ENCODE measurements around the gene MPP1. TPM values are rescaled to one million over a fixed set of nuclear protein-coding genes. Genes with fewer than 3 reads are reported as not detected.
A peak's percentile ranks its signal among the peaks of the same experiment; 100 is the strongest.

MPP1 gene
- total RNA-seq, 1 experiment from 2014 or later: 89.3 TPM

- in situ Hi-C loops (cut with HindIII; ENCODE audit: low pct_unique_long_range_greater_than_20kb, low sequenced_read_pairs): no loop called here
- TF ChIP-seq TCF7L2 (IDR thresholded peaks at IDR 0.05; ENCODE audit: low read depth, low read length) (no peak), POLR2AphosphoS5 (IDR thresholded peaks at IDR 0.05; ENCODE audit: low read depth, low read length) (no peak), CTCF (IDR thresholded peaks at IDR 0.05) (no peak), SIN3A (IDR thresholded peaks at IDR 0.05; ENCODE audit: borderline replicate concordance, insufficient read depth, low read depth, low read length) (no peak)
- TF ChIP-seq, protein P1, sequence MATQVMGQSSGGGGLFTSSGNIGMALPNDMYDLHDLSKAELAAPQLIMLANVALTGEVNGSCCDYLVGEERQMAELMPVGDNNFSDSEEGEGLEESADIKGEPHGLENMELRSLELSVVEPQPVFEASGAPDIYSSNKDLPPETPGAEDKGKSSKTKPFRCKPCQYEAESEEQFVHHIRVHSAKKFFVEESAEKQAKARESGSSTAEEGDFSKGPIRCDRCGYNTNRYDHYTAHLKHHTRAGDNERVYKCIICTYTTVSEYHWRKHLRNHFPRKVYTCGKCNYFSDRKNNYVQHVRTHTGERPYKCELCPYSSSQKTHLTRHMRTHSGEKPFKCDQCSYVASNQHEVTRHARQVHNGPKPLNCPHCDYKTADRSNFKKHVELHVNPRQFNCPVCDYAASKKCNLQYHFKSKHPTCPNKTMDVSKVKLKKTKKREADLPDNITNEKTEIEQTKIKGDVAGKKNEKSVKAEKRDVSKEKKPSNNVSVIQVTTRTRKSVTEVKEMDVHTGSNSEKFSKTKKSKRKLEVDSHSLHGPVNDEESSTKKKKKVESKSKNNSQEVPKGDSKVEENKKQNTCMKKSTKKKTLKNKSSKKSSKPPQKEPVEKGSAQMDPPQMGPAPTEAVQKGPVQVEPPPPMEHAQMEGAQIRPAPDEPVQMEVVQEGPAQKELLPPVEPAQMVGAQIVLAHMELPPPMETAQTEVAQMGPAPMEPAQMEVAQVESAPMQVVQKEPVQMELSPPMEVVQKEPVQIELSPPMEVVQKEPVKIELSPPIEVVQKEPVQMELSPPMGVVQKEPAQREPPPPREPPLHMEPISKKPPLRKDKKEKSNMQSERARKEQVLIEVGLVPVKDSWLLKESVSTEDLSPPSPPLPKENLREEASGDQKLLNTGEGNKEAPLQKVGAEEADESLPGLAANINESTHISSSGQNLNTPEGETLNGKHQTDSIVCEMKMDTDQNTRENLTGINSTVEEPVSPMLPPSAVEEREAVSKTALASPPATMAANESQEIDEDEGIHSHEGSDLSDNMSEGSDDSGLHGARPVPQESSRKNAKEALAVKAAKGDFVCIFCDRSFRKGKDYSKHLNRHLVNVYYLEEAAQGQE (IDR thresholded peaks at IDR 0.05; ENCODE audit: insufficient read depth in 1 of 2, low read depth in 2 of 2, low read length in 1 of 2): no peak
- POLR2A ChIA-PET: no interaction called here
- CTCF ChIA-PET: interaction anchor here (0.7 kb wide), 1 partner anchor 23 kb away, joined by 4 read pairs; no protein-coding TSS in a partner anchor
- BruUV-seq (replicated peaks): no TSS peak
- H3K27me3 ChIP-seq (ENCODE audit: control insufficient read depth, insufficient read depth, low read length): no peaks in the 10 kb centered on the region
- H3K9me3 ChIP-seq (ENCODE audit: control insufficient read depth, insufficient read depth, low read depth, low read length): no peaks in the 10 kb centered on the region
- DNase-seq (ENCODE audit: low read depth, low spot score) (no peak), ATAC-seq (no peak; the same call in 1 of the 2 replicates)
- intact Hi-C loops (cut with micrococcal nuclease; ENCODE audit: unreplicated experiment): no loop called here
- peaks cover 6% of the 10 kb centered on the region; the same call in 1 of the 2 replicates for H3K36me3 ChIP-seq (ENCODE audit: control insufficient read depth, insufficient read depth, low read length)
- H3K4me3 ChIP-seq (ENCODE audit: low read depth in 2 of 2, low read length in 2 of 2): no peak overlapping the region
- peaks cover 24% of the 10 kb centered on the region for H3K4me1 ChIP-seq (ENCODE audit: control insufficient read depth, insufficient read depth, low read length)
- H3K27ac ChIP-seq (ENCODE audit: low read length): no peak overlapping the region
Measured at GRCh38 chrX:154780968-154781367, 24.3 kb downstream of the MPP1 start.

- peaks cover 15% of the 10 kb centered on the region; the same call in 1 of the 2 replicates for H3K36me3 ChIP-seq (ENCODE audit: control insufficient read depth, insufficient read depth, low read length)
- in situ Hi-C loops (cut with HindIII; ENCODE audit: low pct_unique_long_range_greater_than_20kb, low sequenced_read_pairs) (no loop called here), intact Hi-C loops (cut with micrococcal nuclease; ENCODE audit: unreplicated experiment) (no loop called here)
- CTCF ChIA-PET: no interaction called here
- peak overlapping the region; percentile 51 for H3K27ac ChIP-seq (ENCODE audit: low read length)
- H3K9me3 ChIP-seq (ENCODE audit: control insufficient read depth, insufficient read depth, low read depth, low read length): no peaks in the 10 kb centered on the region
- ATAC-seq: peak; percentile 43
- no peak for DNase-seq (ENCODE audit: low read depth, low spot score)
- no peaks in the 10 kb centered on the region for H3K27me3 ChIP-seq (ENCODE audit: control insufficient read depth, insufficient read depth, low read length)
- peaks cover 26% of the 10 kb centered on the region for H3K4me1 ChIP-seq (ENCODE audit: control insufficient read depth, insufficient read depth, low read length)
- POLR2A ChIA-PET: no interaction called here
- no TSS peak for BruUV-seq (replicated peaks)
- H3K4me3 ChIP-seq (ENCODE audit: low read depth in 2 of 2, low read length in 2 of 2): no peak overlapping the region
- TF ChIP-seq TCF7L2 (IDR thresholded peaks at IDR 0.05; ENCODE audit: low read depth, low read length): no peak
- TF ChIP-seq CTCF (IDR thresholded peaks at IDR 0.05): no peak
- no peak for TF ChIP-seq SIN3A (IDR thresholded peaks at IDR 0.05; ENCODE audit: borderline replicate concordance, insufficient read depth, low read depth, low read length)
- TF ChIP-seq, protein P1 (IDR thresholded peaks at IDR 0.05; ENCODE audit: insufficient read depth in 1 of 2, low read depth in 2 of 2, low read length in 1 of 2): no peak
Measured at GRCh38 chrX:154779261-154779660, 26.0 kb downstream of the MPP1 start.
